ENCODE results near the gene EDEM1.

DNA sequence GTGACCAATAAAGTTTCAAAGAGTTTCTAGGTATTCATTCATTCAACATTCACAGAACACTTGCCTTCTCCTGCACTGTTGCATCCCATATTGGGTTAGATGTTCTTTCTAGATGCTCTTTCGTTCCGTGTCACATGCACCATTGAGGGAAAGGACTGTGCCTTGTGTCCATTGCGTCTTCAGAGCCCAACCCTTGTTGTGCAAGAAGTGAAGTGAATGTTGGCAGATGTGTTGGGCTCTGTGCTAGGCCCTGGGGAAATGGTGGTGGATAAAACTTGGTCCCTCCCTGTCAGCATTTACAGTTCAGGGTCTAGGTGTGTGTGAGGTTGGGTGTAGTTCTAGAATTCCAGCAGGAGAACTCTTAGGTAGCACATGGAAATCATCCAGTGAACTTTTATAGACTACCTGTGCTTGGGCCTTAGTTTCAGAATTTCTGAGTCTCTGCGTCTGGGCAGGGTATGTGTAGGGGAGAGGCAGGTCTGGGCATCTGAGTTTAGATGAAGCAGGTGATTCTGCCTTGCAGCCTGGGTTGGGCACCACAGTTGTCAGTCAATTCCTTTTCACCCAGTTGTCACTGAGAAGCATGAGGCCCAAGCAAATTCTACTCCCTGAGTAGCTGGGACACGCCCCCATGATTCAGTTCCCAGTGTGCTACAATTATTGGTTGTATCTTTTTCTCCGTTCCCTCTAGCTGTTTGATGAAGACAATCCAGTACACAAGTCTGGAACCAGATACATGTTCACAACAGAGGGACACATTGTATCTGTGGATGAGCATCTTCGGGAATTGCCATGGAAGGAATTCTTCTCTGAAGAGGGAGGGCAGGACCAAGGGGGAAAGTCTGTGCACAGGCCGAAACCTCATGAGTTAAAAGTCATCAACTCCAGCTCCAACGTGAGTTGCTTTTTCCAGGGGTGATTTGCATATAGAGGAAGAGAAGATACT is 25.4 kb downstream of the EDEM1 start:
- TF ChIP-seq EP300 (IDR thresholded peaks at IDR 0.05) (no peak), CTCF (IDR thresholded peaks at IDR 0.05) (no peak)

Data from tibial nerve (tissue), 4 donors.